CD4-positive, alpha-beta T cell (primary cell): ENCODE results near the gene TTBK1. TPM values are rescaled to one million over a fixed set of nuclear protein-coding genes. Genes with fewer than 3 reads are reported as not detected.

Experiments
- ATAC-seq: fragments of 200-7000 bp; cut with Tn5 transposase; one replicate; pipeline ENCODE4 v1.10.0; 2022; ENCODE audit warnings: mild to moderate bottlenecking; ENCODE audit not compliant: poor library complexity
- CTCF ChIA-PET: fragments of 350-600 bp; sonication (Branson Sonifier 250); formaldehyde crosslinking; loops from one replicate; lab custom pipeline; 2021; ENCODE audit warnings: antibody characterized with exemption, inconsistent platforms; lab: Charles Lee
- POLR2A ChIA-PET: fragments of 350-600 bp; sonication (Branson Sonifier 250); formaldehyde crosslinking; loops from one replicate; lab custom pipeline; 2021; ENCODE audit warnings: antibody characterized with exemption, inconsistent platforms; lab: Charles Lee
- DNase-seq, 14 experiments: peaks; one replicate each; pipeline ENCODE4 v3.0.0-alpha.2; 2013 to 2020; ENCODE audit warnings: mixed read lengths in 2 of 14
- H3K27ac ChIP-seq, 2 donors: one replicate each; pipeline versions ENCODE4 v1.5.1 to v1.7.0; 2013; ENCODE audit warnings: low read length in 2 of 2, low read depth in 1 of 2, mild to moderate bottlenecking in 1 of 2
- H3K27me3 ChIP-seq, 2 experiments: 1 replicate in 1 of 2; 2 replicates in 1 of 2; pipeline versions ENCODE4 v1.6.1 to v1.7.0; 2013; ENCODE audit warnings: low read length in 2 of 2, control low read depth in 1 of 2, mild to moderate bottlenecking in 1 of 2, moderate library complexity in 1 of 2; ENCODE audit not compliant: insufficient read depth in 2 of 2, control insufficient read depth in 1 of 2
- H3K36me3 ChIP-seq: one replicate; pipeline ENCODE4 v1.6.1; 2013; ENCODE audit warnings: low read length, control low read depth; ENCODE audit not compliant: insufficient read depth
- H3K4me1 ChIP-seq: one replicate; pipeline ENCODE4 v1.6.1; 2013; ENCODE audit warnings: low read length, control low read depth; ENCODE audit not compliant: insufficient read depth
- H3K4me3 ChIP-seq: one replicate; pipeline ENCODE4 v1.5.1; 2013; ENCODE audit warnings: mild to moderate bottlenecking, low read length, moderate library complexity
- H3K9me3 ChIP-seq, 2 experiments: 1 replicate in 1 of 2; 2 replicates in 1 of 2; pipeline versions ENCODE4 v1.6.1 to v1.7.0; 2013; ENCODE audit warnings: low read length in 2 of 2, mild to moderate bottlenecking in 2 of 2, control low read depth in 1 of 2, moderate library complexity in 1 of 2; ENCODE audit not compliant: control insufficient read depth in 1 of 2, insufficient read depth in 1 of 2
- H3K27ac Mint-ChIP-seq: one replicate; pipeline ENCODE4 v1.8.0; 2020; ENCODE audit warnings: mixed read lengths
- H3K27me3 Mint-ChIP-seq: one replicate; pipeline ENCODE4 v1.8.0; 2021; ENCODE audit warnings: mixed read lengths
- H3K36me3 Mint-ChIP-seq: one replicate; pipeline ENCODE4 v1.8.0; 2021; ENCODE audit warnings: low read depth, mixed read lengths
- H3K4me1 Mint-ChIP-seq: one replicate; pipeline ENCODE4 v1.8.0; 2021; ENCODE audit warnings: low read depth, mixed read lengths
- H3K4me3 Mint-ChIP-seq: one replicate; pipeline ENCODE4 v1.8.0; 2020; ENCODE audit warnings: mild to moderate bottlenecking, mixed read lengths
- H3K9me3 Mint-ChIP-seq: one replicate; pipeline ENCODE4 v1.8.0; 2020; ENCODE audit warnings: mixed read lengths
- intact Hi-C, 2 experiments: fragments of 100-400 bp; cut with DNase I in 1 of 2; cut with micrococcal nuclease in 1 of 2; formaldehyde crosslinking; loops; one replicate each; pipeline versions ENCODE4 v1.15.1 to v1.9.0; 2023 to 2025; cut with DNase I, micrococcal nuclease
- total RNA-seq, 174 experiments: library from RNA in 2 of 174; stranded (reverse) in 2 of 174; gene quantifications; one replicate each; pipeline ENCODE4 v1.2.3 and lab custom pipeline; 2021 to 2026
- TF ChIP-seq, protein P1 (sequence below): fragments of 200-600 bp; IDR thresholded peaks from one replicate; pipeline ENCODE4 v1.8.0; 2022; ENCODE audit warnings: antibody characterized with exemption, mild to moderate bottlenecking

Gene TTBK1
- total RNA-seq, 2 experiments from 2014 or later: not detected

DNA sequence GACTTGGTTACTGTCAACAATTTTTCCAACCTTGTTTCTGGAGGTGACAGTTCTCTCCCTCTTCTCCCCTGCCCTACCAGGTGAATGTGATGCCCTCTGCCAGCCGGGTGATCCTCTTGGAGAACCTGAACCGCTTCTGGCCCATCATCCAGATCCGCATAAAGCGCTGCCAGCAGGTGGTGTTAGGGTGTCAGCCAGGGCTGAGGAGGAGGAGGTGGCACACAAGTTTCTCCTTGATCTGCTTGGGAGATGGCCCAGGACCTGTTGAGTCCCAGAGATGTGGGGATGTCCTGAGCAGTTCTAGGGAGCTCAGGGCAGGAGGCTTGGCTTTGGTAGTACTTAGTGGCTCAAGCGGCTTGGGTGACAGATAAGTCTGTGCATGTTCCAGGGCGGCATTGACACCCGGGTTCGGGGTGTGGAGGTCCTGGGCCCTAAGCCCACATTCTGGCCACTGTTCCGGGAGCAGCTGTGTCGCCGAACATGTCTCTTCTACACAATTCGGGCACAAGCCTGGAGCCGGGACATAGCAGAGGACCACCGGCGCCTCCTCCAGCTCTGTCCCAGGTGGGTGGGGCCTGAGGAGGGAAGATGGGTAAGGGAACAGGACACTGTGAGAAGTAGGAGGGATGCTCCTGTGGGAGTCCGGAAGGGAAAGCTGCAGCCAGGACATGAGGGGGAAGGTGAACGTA is 40.1 kb upstream of the TTBK1 start:
- no peaks in the 10 kb centered on the region for H3K9me3 ChIP-seq
- no peak for ATAC-seq
- peak in 1 of 14 experiments; percentile 29 for DNase-seq
- H3K36me3 ChIP-seq: peaks cover 60% of the 10 kb centered on the region
- no peak overlapping the region for H3K27ac ChIP-seq
- Mint-ChIP-seq H3K4me1 (no peaks in the 10 kb centered on the region), H3K27me3 (no peaks in the 10 kb centered on the region), H3K36me3 (peaks cover 63% of the 10 kb centered on the region), H3K9me3 (no peaks in the 10 kb centered on the region), H3K27ac (no peak overlapping the region), H3K4me3 (no peak overlapping the region)
- intact Hi-C loops: no loop called here
- TF ChIP-seq, protein P1, sequence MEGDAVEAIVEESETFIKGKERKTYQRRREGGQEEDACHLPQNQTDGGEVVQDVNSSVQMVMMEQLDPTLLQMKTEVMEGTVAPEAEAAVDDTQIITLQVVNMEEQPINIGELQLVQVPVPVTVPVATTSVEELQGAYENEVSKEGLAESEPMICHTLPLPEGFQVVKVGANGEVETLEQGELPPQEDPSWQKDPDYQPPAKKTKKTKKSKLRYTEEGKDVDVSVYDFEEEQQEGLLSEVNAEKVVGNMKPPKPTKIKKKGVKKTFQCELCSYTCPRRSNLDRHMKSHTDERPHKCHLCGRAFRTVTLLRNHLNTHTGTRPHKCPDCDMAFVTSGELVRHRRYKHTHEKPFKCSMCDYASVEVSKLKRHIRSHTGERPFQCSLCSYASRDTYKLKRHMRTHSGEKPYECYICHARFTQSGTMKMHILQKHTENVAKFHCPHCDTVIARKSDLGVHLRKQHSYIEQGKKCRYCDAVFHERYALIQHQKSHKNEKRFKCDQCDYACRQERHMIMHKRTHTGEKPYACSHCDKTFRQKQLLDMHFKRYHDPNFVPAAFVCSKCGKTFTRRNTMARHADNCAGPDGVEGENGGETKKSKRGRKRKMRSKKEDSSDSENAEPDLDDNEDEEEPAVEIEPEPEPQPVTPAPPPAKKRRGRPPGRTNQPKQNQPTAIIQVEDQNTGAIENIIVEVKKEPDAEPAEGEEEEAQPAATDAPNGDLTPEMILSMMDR: no peak
- no peaks in the 10 kb centered on the region for H3K4me1 ChIP-seq
- no peak overlapping the region for H3K4me3 ChIP-seq
- ChIA-PET POLR2A (no interaction called here), CTCF (no interaction called here)
- H3K27me3 ChIP-seq: no peaks in the 10 kb centered on the region

- Mint-ChIP-seq H3K4me3 (no peak overlapping the region), H3K27me3 (no peaks in the 10 kb centered on the region), H3K9me3 (no peaks in the 10 kb centered on the region), H3K36me3 (peaks cover 66% of the 10 kb centered on the region), H3K27ac (no peak overlapping the region), H3K4me1 (no peaks in the 10 kb centered on the region)
- H3K4me3 ChIP-seq: no peak overlapping the region
- ChIA-PET POLR2A (no interaction called here), CTCF (no interaction called here)
- no peaks in the 10 kb centered on the region for H3K27me3 ChIP-seq
- H3K4me1 ChIP-seq: no peaks in the 10 kb centered on the region
- H3K36me3 ChIP-seq: peaks cover 55% of the 10 kb centered on the region
- DNase-seq: peak in 1 of 14 experiments; percentile 20
- intact Hi-C loops: no loop called here
- ATAC-seq: no peak
- H3K9me3 ChIP-seq: no peaks in the 10 kb centered on the region
- TF ChIP-seq, protein P1: no peak
- H3K27ac ChIP-seq: no peak overlapping the region
Observed at GRCh38 chr6:43203718-43204095, 39.6 kb upstream of the TTBK1 start.

GRCh38 chr6:43204271-43205105 is 38.8 kb upstream of the TTBK1 start:
- Mint-ChIP-seq H3K27me3 (no peaks in the 10 kb centered on the region), H3K27ac (no peak overlapping the region), H3K4me1 (no peaks in the 10 kb centered on the region), H3K4me3 (no peak overlapping the region), H3K36me3 (peaks cover 60% of the 10 kb centered on the region), H3K9me3 (no peaks in the 10 kb centered on the region)
- H3K36me3 ChIP-seq: peaks cover 51% of the 10 kb centered on the region
- H3K4me1 ChIP-seq: no peaks in the 10 kb centered on the region
- no peak overlapping the region for H3K4me3 ChIP-seq
- DNase-seq: peak in 1 of 14 experiments; percentile 15
- TF ChIP-seq, protein P1: no peak
- no peak for ATAC-seq
- H3K9me3 ChIP-seq: no peaks in the 10 kb centered on the region
- H3K27ac ChIP-seq: no peak overlapping the region
- CTCF ChIA-PET: no interaction called here
- intact Hi-C loops: loop anchor here in 1 of 2 experiments (5.0 kb wide), 1 partner anchor 138 kb away; no protein-coding TSS in a partner anchor
- H3K27me3 ChIP-seq: no peaks in the 10 kb centered on the region
- POLR2A ChIA-PET: no interaction called here
